Activated T-cell treated with anti-CD3 and anti-CD28 coated beads, Interleukin-2, amount 50 U/mL, for 1 hour (primary cell): Measurements from ENCODE around the gene DCBLD2.
"Not testable (repeated sequence)": the region's sequence is repeated elsewhere in the genome, so short reads cannot be mapped to it uniquely, and the experiment has no call there.

Source experiments
- DNase-seq: peaks from one replicate; pipeline ENCODE4 v3.0.0-alpha.2; 2020

DCBLD2 gene

GRCh38 chr3:98890965-98891910, 10.3 kb downstream of the DCBLD2 start:
- no peak for DNase-seq

GRCh38 chr3:98890181-98890835, 11.2 kb downstream of the DCBLD2 start:
- DNase-seq: no peak

GRCh38 chr3:98887684-98888083, 13.8 kb downstream of the DCBLD2 start:
- no peak for DNase-seq

- DNase-seq: no peak
These were observed 15.0 kb downstream of the DCBLD2 start for GRCh38 chr3:98886525-98886924.

GRCh38 chr3:98885851-98886250, 15.6 kb downstream of the DCBLD2 start:
- no peak for DNase-seq

- DNase-seq: no peak
These were observed 16.7 kb downstream of the DCBLD2 start for GRCh38 chr3:98884675-98885371.

GRCh38 chr3:98882614-98883333, 18.7 kb downstream of the DCBLD2 start:
- DNase-seq: not testable (repeated sequence)

- DNase-seq: no peak
These were observed 24.4 kb downstream of the DCBLD2 start for GRCh38 chr3:98877132-98877531.

GRCh38 chr3:98875535-98875934, 26.0 kb downstream of the DCBLD2 start:
- DNase-seq: no peak

GRCh38 chr3:98874602-98875249, 26.8 kb downstream of the DCBLD2 start:
- no peak for DNase-seq

GRCh38 chr3:98869391-98869790, 32.1 kb downstream of the DCBLD2 start:
- no peak for DNase-seq

- not testable (repeated sequence) for DNase-seq
These were observed 43.5 kb downstream of the DCBLD2 start for GRCh38 chr3:98857971-98858370.

- not testable (repeated sequence) for DNase-seq
These were observed 44.2 kb downstream of the DCBLD2 start for GRCh38 chr3:98857258-98857657.

- DNase-seq: no peak
These were observed 44.8 kb downstream of the DCBLD2 start for GRCh38 chr3:98856724-98857123.

- no peak for DNase-seq
These were observed 45.6 kb downstream of the DCBLD2 start for GRCh38 chr3:98855806-98856400.

- no peak for DNase-seq
These were observed 53.4 kb downstream of the DCBLD2 start for GRCh38 chr3:98848108-98848507.

GRCh38 chr3:98846101-98846500, 55.4 kb downstream of the DCBLD2 start:
- no peak for DNase-seq

- no peak for DNase-seq
These were observed 58.1 kb downstream of the DCBLD2 start for GRCh38 chr3:98843266-98843959.

GRCh38 chr3:98839846-98840245, 61.6 kb downstream of the DCBLD2 start:
- no peak for DNase-seq

GRCh38 chr3:98831060-98831459, 70.4 kb downstream of the DCBLD2 start:
- DNase-seq: not testable (repeated sequence)

GRCh38 chr3:98829246-98829832, 72.2 kb downstream of the DCBLD2 start:
- DNase-seq: no peak
